ENCODE data around the gene TSC22D3.
"Not testable (repeated sequence)": the region's sequence is repeated elsewhere in the genome, so short reads cannot be mapped to it uniquely, and the experiment has no call there.

The TSC22D3 gene

GRCh38 chrX:107683124-107683895 is 92.3 kb downstream of the TSC22D3 start:
- no peak for DNase-seq (ENCODE audit: low read depth in 1 of 2, low spot score in 1 of 2)

- no peak for DNase-seq (ENCODE audit: low read depth in 1 of 2, low spot score in 1 of 2)
Observed at GRCh38 chrX:107682256-107682655, 93.3 kb downstream of the TSC22D3 start.

GRCh38 chrX:107678957-107679740 is 96.4 kb downstream of the TSC22D3 start:
- DNase-seq (ENCODE audit: low read depth in 1 of 2, low spot score in 1 of 2): peak in 1 of 2 donors; percentile 36

- no peak for DNase-seq (ENCODE audit: low read depth in 1 of 2, low spot score in 1 of 2)
Observed at GRCh38 chrX:107677909-107678308, 97.7 kb downstream of the TSC22D3 start.

GRCh38 chrX:107677501-107677901 is 98.1 kb downstream of the TSC22D3 start:
- no peak for DNase-seq (ENCODE audit: low read depth in 1 of 2, low spot score in 1 of 2)

GRCh38 chrX:107676559-107677378 is 98.8 kb downstream of the TSC22D3 start:
- DNase-seq (ENCODE audit: low read depth in 1 of 2, low spot score in 1 of 2): peak; percentile 43

GRCh38 chrX:107675823-107676555 is 99.6 kb downstream of the TSC22D3 start:
- no peak for DNase-seq (ENCODE audit: low read depth in 1 of 2, low spot score in 1 of 2)

GRCh38 chrX:107675365-107675654 is 100.3 kb downstream of the TSC22D3 start:
- DNase-seq (ENCODE audit: low read depth in 1 of 2, low spot score in 1 of 2): no peak

- no peak for DNase-seq (ENCODE audit: low read depth in 1 of 2, low spot score in 1 of 2)
Observed at GRCh38 chrX:107674480-107675364, 100.9 kb downstream of the TSC22D3 start.

GRCh38 chrX:107673933-107674479 is 101.6 kb downstream of the TSC22D3 start:
- peak; percentile 52 to 83 for DNase-seq (ENCODE audit: low read depth in 1 of 2, low spot score in 1 of 2)

GRCh38 chrX:107673431-107673830 is 102.2 kb downstream of the TSC22D3 start:
- no peak for DNase-seq (ENCODE audit: low read depth in 1 of 2, low spot score in 1 of 2)

- peak in 1 of 2 donors; percentile 58 for DNase-seq (ENCODE audit: low read depth in 1 of 2, low spot score in 1 of 2)
Observed at GRCh38 chrX:107672955-107673378, 102.6 kb downstream of the TSC22D3 start.

GRCh38 chrX:107671256-107671655 is 104.3 kb downstream of the TSC22D3 start:
- not testable (repeated sequence) for DNase-seq (ENCODE audit: low read depth in 1 of 2, low spot score in 1 of 2)

- no peak for DNase-seq (ENCODE audit: low read depth in 1 of 2, low spot score in 1 of 2)
Observed at GRCh38 chrX:107669885-107670628, 105.5 kb downstream of the TSC22D3 start.

GRCh38 chrX:107669261-107669660 is 106.3 kb downstream of the TSC22D3 start:
- no peak for DNase-seq (ENCODE audit: low read depth in 1 of 2, low spot score in 1 of 2)

- not testable (repeated sequence) for DNase-seq (ENCODE audit: low read depth in 1 of 2, low spot score in 1 of 2)
Observed at GRCh38 chrX:107668710-107669109, 106.9 kb downstream of the TSC22D3 start.

GRCh38 chrX:107667426-107667825 is 108.2 kb downstream of the TSC22D3 start:
- no peak for DNase-seq (ENCODE audit: low read depth in 1 of 2, low spot score in 1 of 2)

- DNase-seq (ENCODE audit: low read depth in 1 of 2, low spot score in 1 of 2): no peak
Observed at GRCh38 chrX:107666931-107667330, 108.7 kb downstream of the TSC22D3 start.
